B cell (primary cell): ENCODE results near the gene CEP295NL.
"Not testable (repeated sequence)": the region's sequence is repeated elsewhere in the genome, so short reads cannot be mapped to it uniquely, and the experiment has no call there.

Source experiments
- CTCF ChIP-seq: fragments of 200-600 bp; IDR thresholded peaks from one replicate; pipeline ENCODE4 v1.8.0; 2022; ENCODE audit warnings: antibody characterized with exemption, mild to moderate bottlenecking
- EZH2 ChIP-seq: IDR thresholded peaks from 2 replicates; pipeline ENCODE4 v1.6.1; 2012; ENCODE audit warnings: borderline replicate concordance, low read depth, mild to moderate bottlenecking, moderate library complexity, low read length; ENCODE audit not compliant: insufficient read depth, poor library complexity, severe bottlenecking

- TF ChIP-seq CTCF, EZH2: not testable (repeated sequence)
Measured at GRCh38 chr17:78890096-78890495, 12.9 kb downstream of the CEP295NL start.
